ENCODE results near the gene KLK3.
"Not testable (repeated sequence)": the region's sequence is repeated elsewhere in the genome, so short reads cannot be mapped to it uniquely, and the experiment has no call there.

KLK3 gene
- total RNA-seq, result 0 reads per million in 2 donors

GRCh38 chr19:50854636-50855410 lies at the start of gene KLK3:
Gene KLK3, plus strand, starts transcription at chr19:50854915. Its CDS starts 41 bp downstream, at chr19:50854956.
- DNase-seq, result no peak

GRCh38 chr19:50808856-50809255 lies 45.9 kb upstream of the KLK3 start:
- DNase-seq, result no peak

GRCh38 chr19:50811622-50812238 lies 43.0 kb upstream of the KLK3 start:
- DNase-seq, result not testable (repeated sequence)

- no peak for DNase-seq
These were observed 42.2 kb upstream of the KLK3 start for GRCh38 chr19:50812474-50812873.

- DNase-seq, result no peak
These were observed 39.8 kb upstream of the KLK3 start for GRCh38 chr19:50814883-50815282.

GRCh38 chr19:50815439-50815838 lies 39.3 kb upstream of the KLK3 start:
- DNase-seq, result no peak

GRCh38 chr19:50817941-50818858 lies 36.5 kb upstream of the KLK3 start:
- peak in 4 of 5 experiments; percentile 30 to 45 (median 40) for DNase-seq

GRCh38 chr19:50818859-50819472 lies 35.7 kb upstream of the KLK3 start:
- no peak for DNase-seq

GRCh38 chr19:50819636-50820035 lies 35.1 kb upstream of the KLK3 start:
- no peak for DNase-seq

GRCh38 chr19:50820086-50820485 lies 34.6 kb upstream of the KLK3 start:
- no peak for DNase-seq

- no peak for DNase-seq
These were observed 34.0 kb upstream of the KLK3 start for GRCh38 chr19:50820549-50821247.

- no peak for DNase-seq
These were observed 33.5 kb upstream of the KLK3 start for GRCh38 chr19:50821248-50821612.

GRCh38 chr19:50821622-50822021 lies 33.1 kb upstream of the KLK3 start:
- no peak for DNase-seq

GRCh38 chr19:50822661-50823208 lies 32.0 kb upstream of the KLK3 start:
- no peak for DNase-seq

GRCh38 chr19:50823389-50824042 lies 31.2 kb upstream of the KLK3 start, which contains the start of gene KLK1:
Gene KLK1, minus strand, starts transcription at chr19:50823787. Its CDS starts 39 bp downstream, at chr19:50823748.
- no peak for DNase-seq

- DNase-seq, result no peak
These were observed 28.0 kb upstream of the KLK3 start for GRCh38 chr19:50826492-50827240.

GRCh38 chr19:50827476-50827875 lies 27.2 kb upstream of the KLK3 start:
- no peak for DNase-seq

- DNase-seq, result no peak
These were observed 24.9 kb upstream of the KLK3 start for GRCh38 chr19:50829801-50830200.

GRCh38 chr19:50830266-50831025 lies 24.3 kb upstream of the KLK3 start:
- no peak for DNase-seq

- no peak for DNase-seq
These were observed 23.7 kb upstream of the KLK3 start for GRCh38 chr19:50831026-50831396.
